ENCODE measurements around the gene ARHGEF25.
"Not testable (repeated sequence)": the region's sequence is repeated elsewhere in the genome, so short reads cannot be mapped to it uniquely, and the experiment has no call there.

Gene ARHGEF25

GRCh38 chr12:57623385-57623784, 12.2 kb downstream of the ARHGEF25 start:
- DNase-seq: no peak

- DNase-seq: no peak
Measured at GRCh38 chr12:57623811-57624390, 12.7 kb downstream of the ARHGEF25 start.

GRCh38 chr12:57624441-57625220, 13.4 kb downstream of the ARHGEF25 start:
- no peak for DNase-seq

GRCh38 chr12:57625261-57626032, 14.2 kb downstream of the ARHGEF25 start:
- DNase-seq: peak; percentile 52

- DNase-seq: no peak
Measured at GRCh38 chr12:57626111-57626920, 15.1 kb downstream of the ARHGEF25 start.

GRCh38 chr12:57626921-57627445, 15.7 kb downstream of the ARHGEF25 start:
- DNase-seq: peak; percentile 42

- DNase-seq: no peak
Measured at GRCh38 chr12:57627501-57628279, 16.5 kb downstream of the ARHGEF25 start.

- DNase-seq: no peak
Measured at GRCh38 chr12:57628280-57629191, 17.3 kb downstream of the ARHGEF25 start.

GRCh38 chr12:57629897-57630471, 18.7 kb downstream of the ARHGEF25 start:
- DNase-seq: no peak

- no peak for DNase-seq
Measured at GRCh38 chr12:57630891-57631433, 19.7 kb downstream of the ARHGEF25 start.

GRCh38 chr12:57631566-57632072, 20.4 kb downstream of the ARHGEF25 start:
- DNase-seq: no peak

GRCh38 chr12:57632073-57632957, 21.1 kb downstream of the ARHGEF25 start:
- DNase-seq: peak; percentile 74

- peak; percentile 88 for DNase-seq
Measured at GRCh38 chr12:57632958-57633840, 22.0 kb downstream of the ARHGEF25 start, which contains the start of gene B4GALNT1. TSS of gene B4GALNT1 (minus strand) at chr12:57633201. CDS start at chr12:57632132, 1,069 bp downstream.

GRCh38 chr12:57636731-57637130, 25.5 kb downstream of the ARHGEF25 start:
- not testable (repeated sequence) for DNase-seq

- no peak for DNase-seq
Measured at GRCh38 chr12:57637364-57637763, 26.1 kb downstream of the ARHGEF25 start.

GRCh38 chr12:57638096-57638495, 26.9 kb downstream of the ARHGEF25 start:
- no peak for DNase-seq

Data from activated CD8-positive, alpha-beta memory T cell treated with anti-CD3 and anti-CD28 coated beads for 24 hours (primary cell).